Ovary (tissue), 9 donors: ENCODE data around the gene KCNV2. TPM values are rescaled to one million over a fixed set of nuclear protein-coding genes. Genes with fewer than 3 reads are reported as not detected.

Experiments
- DNase-seq, 5 donors: peaks; one replicate each; pipeline ENCODE4 v3.0.0-alpha.2; 2019 to 2020
- H3K27ac ChIP-seq, 2 donors: fragments of 200-600 bp; one replicate each; pipeline versions ENCODE4 v1.5.1 to v1.8.0; 2019 to 2022
- H3K27me3 ChIP-seq: fragments of 200-600 bp; one replicate; pipeline ENCODE4 v1.8.0; 2022
- H3K36me3 ChIP-seq: fragments of 200-600 bp; sonication (generic); one replicate; pipeline ENCODE4 v1.5.1; 2019
- H3K4me1 ChIP-seq: one replicate; pipeline ENCODE4 v1.8.1; 2013; ENCODE audit warnings: mild to moderate bottlenecking, moderate library complexity; ENCODE audit not compliant: insufficient read depth
- H3K4me3 ChIP-seq: fragments of 200-600 bp; sonication (generic); one replicate; pipeline ENCODE4 v1.5.1; 2017
- H3K9me3 ChIP-seq, 2 donors: fragments of 200-600 bp in 1 of 2; sonication (generic) in 1 of 2; one replicate each; pipeline versions ENCODE4 v1.5.1 to v1.8.1; 2013 to 2019; ENCODE audit warnings: mild to moderate bottlenecking in 1 of 2, moderate library complexity in 1 of 2
- CTCF ChIP-seq, 3 donors: fragments of 450-650 bp in 2 of 3; fragments of 200-600 bp in 1 of 3; IDR thresholded peaks; one replicate each; pipeline versions ENCODE4 v1.5.1 to v1.8.0; 2016 to 2022; ENCODE audit warnings: antibody characterized with exemption in 3 of 3, mild to moderate bottlenecking in 1 of 3
- EP300 ChIP-seq: sonication (generic); formaldehyde crosslinking; IDR thresholded peaks from one replicate; pipeline ENCODE4 v1.6.1; 2017; ENCODE audit warnings: antibody characterized with exemption
- POLR2A ChIP-seq: fragments of 450-650 bp; IDR thresholded peaks from one replicate; pipeline ENCODE4 v1.6.1; 2017; ENCODE audit warnings: antibody characterized with exemption, mild to moderate bottlenecking, moderate library complexity
- WGBS, 3 donors: extraction: QIAGEN DNeasy Blood & Tissue Kit in 1 of 3; methylation state at CpG; one replicate each; pipeline versions ENCODE4 v1.1.5 to v1.1.7; 2013 to 2017; 5-methylcytosine and 5-hydroxymethylcytosine counted together
- intact Hi-C, 4 donors: fragments of 100-400 bp; cut with DNase I; formaldehyde crosslinking; loops; one replicate each; pipeline versions ENCODE4 v1.11.0 to v1.15.1; 2022 to 2023
- polyA plus RNA-seq, 2 donors: library from polyadenylated mRNA; stranded (reverse); fragments of 200-250 nt in 1 of 2; fragments of 350-450 nt in 1 of 2; fragmentation: Illumina TruSeq in 1 of 2; extraction: RNeasy Lipid Tissue Mini Kit (QIAGEN cat#74804) in 1 of 2; gene quantifications; one replicate each; pipeline ENCODE4 v1.2.3, GENCODE V29; 2013 to 2014
- total RNA-seq, 7 donors: library from RNA; depleted of rRNA in 2 of 7; stranded (reverse); fragments of >200 nt in 2 of 7; fragmentation: NEBNext Ultra II Directional in 3 of 7; extraction: Animal tissue kit (Norgen Biotek cat#: 25700) in 3 of 7; gene quantifications; one replicate each; pipeline versions ENCODE4 v1.1.0 to v1.2.4, GENCODE V29; 2016 to 2023
- donor health status: DM: no; HTN: no; CAD: no; lungs with moderate emphysema.
- donor health status: DM: no; HTN: no; CAD: no.
- donor health status: Bipolar disorder and iron deficiency.
- donor health status: DM: yes; HTN: yes; CAD: no.
- donor health status: DM: no; HTN: no; CAD: no.
- donor health status: DM: yes; HTN: yes; CAD: no.

The KCNV2 gene
- total and polyA plus RNA-seq, 9 donors: not detected

DNA sequence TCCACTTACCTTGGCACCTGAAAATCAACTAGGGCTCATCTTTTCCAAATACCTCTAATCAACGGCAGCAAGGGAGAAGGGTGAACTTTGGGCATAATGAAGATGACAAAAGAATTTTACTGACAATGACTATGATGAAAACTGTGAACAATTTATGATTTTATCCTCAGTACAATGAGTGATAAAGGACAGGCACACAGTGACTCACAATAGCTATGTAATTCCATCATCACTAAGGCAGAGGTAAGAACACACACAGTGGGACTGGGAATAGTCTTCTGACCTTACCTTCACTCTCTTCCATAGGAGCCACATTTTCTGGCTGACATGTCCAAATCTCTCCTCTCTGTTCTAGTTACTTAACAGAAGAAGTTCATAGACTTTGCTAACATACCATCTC, 26.1 kb upstream of the KCNV2 start:
- H3K4me1 ChIP-seq: peaks cover 5% of the 10 kb centered on the region
- intact Hi-C loops: no loop called here
- WGBS, 3 donors: 85 to 86% (median 86%) methylated on average over 1 of the region's 1 CpG
- H3K27me3 ChIP-seq: no peaks in the 10 kb centered on the region
- H3K4me3 ChIP-seq: no peak overlapping the region
- no peak for DNase-seq
- no peaks in the 10 kb centered on the region for H3K36me3 ChIP-seq
- H3K27ac ChIP-seq: peak overlapping the region in 1 of 2 donors; percentile 24
- H3K9me3 ChIP-seq: no peaks in the 10 kb centered on the region
- no peak for TF ChIP-seq POLR2A
- TF ChIP-seq EP300: no peak
- TF ChIP-seq CTCF (IDR thresholded peaks at IDR 0.05): no peak

- no peaks in the 10 kb centered on the region for H3K36me3 ChIP-seq
- H3K27ac ChIP-seq: peak overlapping the region in 1 of 2 donors; percentile 24
- no peak overlapping the region for H3K4me3 ChIP-seq
- H3K9me3 ChIP-seq: no peaks in the 10 kb centered on the region
- no peak for TF ChIP-seq EP300
- no peak for TF ChIP-seq POLR2A
- TF ChIP-seq CTCF (IDR thresholded peaks at IDR 0.05): no peak
- H3K4me1 ChIP-seq: peaks cover 5% of the 10 kb centered on the region
- intact Hi-C loops: no loop called here
- no peaks in the 10 kb centered on the region for H3K27me3 ChIP-seq
- DNase-seq: no peak
- WGBS, 3 donors: 29 to 30% (median 29%) methylated on average over 2 of the region's 2 CpGs
Observed at GRCh38 chr9:2691626-2692025, 25.7 kb upstream of the KCNV2 start.

DNA sequence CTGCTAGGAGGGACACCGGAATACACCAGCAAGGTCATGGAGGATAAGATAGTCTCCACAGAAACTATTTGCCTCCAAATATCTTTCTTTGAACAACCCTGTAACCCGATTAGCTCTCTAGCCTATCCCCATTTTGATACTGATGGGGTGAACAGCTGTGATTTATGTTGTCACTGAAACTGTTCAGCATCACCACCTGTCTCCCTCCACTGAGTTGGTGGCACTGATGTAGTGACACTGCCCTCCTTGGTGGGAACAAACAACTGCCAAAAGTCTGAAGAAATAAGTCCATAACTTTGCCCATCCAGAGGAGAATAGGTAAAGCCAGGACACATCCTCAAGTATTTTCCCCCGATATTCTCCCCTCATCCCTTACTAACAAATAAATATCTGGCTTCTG, 24.3 kb upstream of the KCNV2 start:
- intact Hi-C loops: no loop called here
- 92 to 96% (median 94%) methylated on average over 3 of the region's 3 CpGs for WGBS, 3 donors

GRCh38 chr9:2697492-2697891, 19.8 kb upstream of the KCNV2 start:
- Histone ChIP-seq H3K27ac (no peak overlapping the region), H3K4me3 (no peak overlapping the region), H3K36me3 (no peaks in the 10 kb centered on the region), H3K9me3 (no peaks in the 10 kb centered on the region), H3K27me3 (no peaks in the 10 kb centered on the region), H3K4me1 (no peaks in the 10 kb centered on the region)
- intact Hi-C loops: no loop called here
- TF ChIP-seq CTCF (IDR thresholded peaks at IDR 0.05): no peak
- TF ChIP-seq EP300: no peak
- no peak for TF ChIP-seq POLR2A
- 74 to 75% (median 74%) methylated on average over 3 of the region's 3 CpGs for WGBS, 3 donors
- peak in 1 of 5 donors; percentile 35 for DNase-seq

More for the DNA sequence above, 24.3 kb upstream of the KCNV2 start:
- H3K27ac ChIP-seq: no peak overlapping the region
- no peak for DNase-seq
- no peaks in the 10 kb centered on the region for H3K9me3 ChIP-seq
- peaks cover 1% of the 10 kb centered on the region for H3K4me1 ChIP-seq
- TF ChIP-seq POLR2A (no peak), CTCF (IDR thresholded peaks at IDR 0.05) (no peak), EP300 (no peak)
- H3K36me3 ChIP-seq: no peaks in the 10 kb centered on the region
- no peak overlapping the region for H3K4me3 ChIP-seq
- H3K27me3 ChIP-seq: no peaks in the 10 kb centered on the region

DNA sequence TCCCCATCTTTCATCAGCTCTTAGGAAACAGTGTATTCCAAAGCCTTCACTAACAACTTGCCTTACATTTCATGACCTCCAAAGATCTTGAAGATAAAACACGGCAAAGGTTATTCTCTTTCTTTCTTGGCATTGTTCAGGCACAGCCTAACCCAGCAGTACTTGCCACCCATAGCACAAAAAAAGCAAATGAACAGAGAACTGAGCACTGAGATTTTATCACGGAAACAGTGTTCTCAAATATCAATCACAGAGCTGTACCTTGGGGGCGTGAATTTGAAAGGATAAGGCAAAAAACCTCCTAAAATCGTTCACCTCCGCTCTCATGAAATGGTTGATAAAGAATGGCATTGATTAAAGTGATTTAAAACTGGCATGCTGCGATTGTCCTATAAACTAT, 16.9 kb upstream of the KCNV2 start:
- TF ChIP-seq POLR2A (no peak), EP300 (no peak), CTCF (IDR thresholded peaks at IDR 0.05) (no peak)
- Histone ChIP-seq H3K4me3 (no peak overlapping the region), H3K36me3 (no peaks in the 10 kb centered on the region), H3K9me3 (no peaks in the 10 kb centered on the region), H3K4me1 (no peaks in the 10 kb centered on the region), H3K27me3 (no peaks in the 10 kb centered on the region), H3K27ac (no peak overlapping the region)
- 75 to 83% (median 79%) methylated on average over 6 of the region's 6 CpGs for whole genome bisulfite sequencing, 3 donors
- intact Hi-C loops: no loop called here
- no peak for DNase-seq
